HCT116 (cell line): Measurements from ENCODE around the gene NFATC1.

ENCODE experiments used
- POLR2A ChIP-seq: IDR thresholded peaks from 2 replicates; pipeline ENCODE4 v1.7.0; 2011; ENCODE audit warnings: borderline replicate concordance; ENCODE audit not compliant: insufficient read depth, insufficient read length; ENCODE audit errors: extremely low read depth
- POLR2AphosphoS5 ChIP-seq: IDR thresholded peaks from 2 replicates; pipeline ENCODE4 v1.6.1; 2011; ENCODE audit warnings: mild to moderate bottlenecking, low read depth, low read length, moderate library complexity

DNA sequence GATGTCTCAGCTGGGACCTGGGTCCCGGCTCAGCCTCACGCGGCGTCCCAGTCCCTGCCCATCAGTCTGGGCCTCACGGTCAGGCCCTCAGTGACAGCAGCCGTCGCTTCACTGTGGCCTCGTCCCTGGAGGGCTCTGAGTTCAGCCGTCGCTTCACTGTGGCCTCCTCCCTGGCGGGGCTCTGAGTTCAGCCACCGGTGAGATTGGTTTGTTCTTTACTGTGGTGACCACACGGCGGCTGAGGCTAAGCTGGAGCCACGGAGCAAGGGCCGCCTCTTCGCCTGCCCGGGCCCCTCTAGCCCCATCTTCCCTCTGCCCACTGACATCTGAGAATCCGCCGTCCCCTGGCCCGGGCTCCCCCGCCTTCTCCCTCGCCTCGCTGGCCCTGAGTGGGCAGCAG, 51.2 kb downstream of the NFATC1 start:
- no peak for TF ChIP-seq POLR2AphosphoS5
- TF ChIP-seq POLR2A: no peak
